GM12873 (cell line): ENCODE data around the gene PPM1H.

Source experiments
- CTCF ChIP-seq: IDR thresholded peaks from 2 replicates; pipeline ENCODE4 v1.5.1; 2012; ENCODE audit warnings: low read depth, mild to moderate bottlenecking, moderate library complexity, low read length, control low read depth; ENCODE audit not compliant: insufficient read depth; ENCODE audit errors: missing control alignments

PPM1H gene

GRCh38 chr12:62754706-62755105 is 180.2 kb downstream of the PPM1H start:
- TF ChIP-seq CTCF = no peak

- TF ChIP-seq CTCF = no peak
Measured at GRCh38 chr12:62751810-62752155, 183.2 kb downstream of the PPM1H start.

GRCh38 chr12:62750941-62751809 is 183.8 kb downstream of the PPM1H start:
- TF ChIP-seq CTCF = no peak

- TF ChIP-seq CTCF = no peak
Measured at GRCh38 chr12:62749586-62749985, 185.4 kb downstream of the PPM1H start.

- no peak for TF ChIP-seq CTCF
Measured at GRCh38 chr12:62748941-62749468, 185.9 kb downstream of the PPM1H start.

GRCh38 chr12:62744551-62744950 is 190.4 kb downstream of the PPM1H start:
- no peak for TF ChIP-seq CTCF

- no peak for TF ChIP-seq CTCF
Measured at GRCh38 chr12:62739266-62740015, 195.5 kb downstream of the PPM1H start.
